Ovary (tissue), 3 donors: ENCODE results near the gene SULT2B1.

Experiments
- CTCF ChIP-seq, 3 donors: fragments of 450-650 bp in 2 of 3; fragments of 200-600 bp in 1 of 3; IDR thresholded peaks; one replicate each; pipeline versions ENCODE4 v1.5.1 to v1.8.0; 2016 to 2022; ENCODE audit warnings: antibody characterized with exemption in 3 of 3, mild to moderate bottlenecking in 1 of 3
- POLR2A ChIP-seq: fragments of 450-650 bp; IDR thresholded peaks from one replicate; pipeline ENCODE4 v1.6.1; 2017; ENCODE audit warnings: antibody characterized with exemption, mild to moderate bottlenecking, moderate library complexity
- donor health status: DM: no; HTN: no; CAD: no.

GRCh38 chr19:48603001-48603400 is 51.0 kb downstream of the SULT2B1 start:
- TF ChIP-seq CTCF (IDR thresholded peaks at IDR 0.05) = no peak
- TF ChIP-seq POLR2A = no peak
